ENCODE measurements around the gene TTLL12.

Gene TTLL12

DNA sequence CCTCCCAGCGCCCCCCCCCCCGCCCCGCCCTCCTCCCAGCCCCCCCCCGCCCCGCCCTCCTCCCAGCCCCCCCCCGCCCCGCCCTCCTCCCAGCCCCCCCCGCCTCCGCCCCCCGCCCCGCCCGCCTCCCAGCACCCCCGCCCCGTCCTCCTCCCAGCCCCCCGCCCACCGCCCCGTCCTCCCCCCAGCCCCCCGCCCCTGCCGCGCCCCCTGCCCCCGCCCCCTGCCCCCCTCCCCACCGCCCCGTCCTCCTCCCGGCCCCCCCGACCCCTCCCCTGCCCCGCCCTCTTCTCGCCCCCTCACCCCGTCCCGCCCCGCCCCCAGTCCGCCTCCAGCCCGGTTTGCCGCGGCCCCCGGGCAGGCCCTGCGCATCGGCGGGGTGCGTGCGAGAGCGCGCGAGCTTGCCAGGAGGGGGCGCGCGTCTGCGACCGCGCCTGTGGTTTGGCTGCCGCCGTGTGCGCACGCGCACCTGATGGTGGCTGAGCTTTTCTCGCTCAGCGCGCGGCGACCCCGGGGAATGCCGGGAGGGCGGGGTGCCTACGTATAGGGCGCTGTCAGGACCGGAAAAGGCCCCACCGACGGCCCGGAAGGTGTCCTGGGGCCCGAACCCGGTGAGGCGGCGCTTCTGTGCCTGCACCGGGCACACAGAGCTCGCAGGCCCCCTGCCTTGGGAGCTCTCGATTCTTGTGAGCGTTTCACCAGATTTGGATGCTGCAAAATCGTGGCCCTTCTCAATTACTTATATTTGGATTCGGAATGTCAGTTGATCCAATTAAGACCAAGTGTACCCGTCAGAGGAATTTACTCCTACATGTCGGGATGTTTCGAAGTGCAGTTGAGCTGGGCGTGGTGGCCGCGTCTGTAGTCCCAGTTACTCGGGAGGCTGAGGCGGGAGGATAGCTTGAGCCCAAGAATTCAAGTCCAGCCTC lies 501 bp upstream of the TTLL12 start:
- no peaks in the 10 kb centered on the region for H3K9me3 ChIP-seq

DNA sequence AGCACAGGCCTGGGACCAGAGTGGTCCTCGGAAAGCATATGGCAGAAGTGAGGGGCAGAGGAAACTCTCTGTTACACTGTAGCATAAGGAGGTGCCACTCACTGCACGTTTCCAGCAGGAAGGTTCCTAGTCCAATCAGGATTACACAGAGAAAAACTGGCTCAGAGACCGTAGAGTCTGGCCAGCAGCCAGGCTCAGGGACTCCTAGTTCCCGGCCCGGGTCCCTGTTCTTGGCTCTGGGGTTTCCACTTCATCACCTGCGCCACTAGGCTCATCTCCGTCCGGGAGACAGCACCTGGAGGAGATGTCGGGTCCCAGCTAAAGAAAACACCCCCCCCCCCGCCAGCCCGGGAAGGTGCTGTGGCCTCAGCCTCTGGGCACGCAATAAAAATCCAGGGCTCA lies 1.1 kb downstream of the TTLL12 start:
- DNase-seq, result peak; percentile 61
- TF ChIP-seq, protein P1, sequence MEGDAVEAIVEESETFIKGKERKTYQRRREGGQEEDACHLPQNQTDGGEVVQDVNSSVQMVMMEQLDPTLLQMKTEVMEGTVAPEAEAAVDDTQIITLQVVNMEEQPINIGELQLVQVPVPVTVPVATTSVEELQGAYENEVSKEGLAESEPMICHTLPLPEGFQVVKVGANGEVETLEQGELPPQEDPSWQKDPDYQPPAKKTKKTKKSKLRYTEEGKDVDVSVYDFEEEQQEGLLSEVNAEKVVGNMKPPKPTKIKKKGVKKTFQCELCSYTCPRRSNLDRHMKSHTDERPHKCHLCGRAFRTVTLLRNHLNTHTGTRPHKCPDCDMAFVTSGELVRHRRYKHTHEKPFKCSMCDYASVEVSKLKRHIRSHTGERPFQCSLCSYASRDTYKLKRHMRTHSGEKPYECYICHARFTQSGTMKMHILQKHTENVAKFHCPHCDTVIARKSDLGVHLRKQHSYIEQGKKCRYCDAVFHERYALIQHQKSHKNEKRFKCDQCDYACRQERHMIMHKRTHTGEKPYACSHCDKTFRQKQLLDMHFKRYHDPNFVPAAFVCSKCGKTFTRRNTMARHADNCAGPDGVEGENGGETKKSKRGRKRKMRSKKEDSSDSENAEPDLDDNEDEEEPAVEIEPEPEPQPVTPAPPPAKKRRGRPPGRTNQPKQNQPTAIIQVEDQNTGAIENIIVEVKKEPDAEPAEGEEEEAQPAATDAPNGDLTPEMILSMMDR (IDR thresholded peaks at IDR 0.05; ENCODE audit: low read depth, low read length), result no peak
- Histone ChIP-seq H3K9me3 (no peaks in the 10 kb centered on the region), H3K27me3 (no peaks in the 10 kb centered on the region), H3K36me3 (peaks cover 39% of the 10 kb centered on the region), H3K4me1 (peaks cover 3% of the 10 kb centered on the region; the same call in 1 of the 2 replicates), H3K4me3 (ENCODE audit: low read depth, low read length) (peak overlapping the region; percentile 85)

More for the DNA sequence above, 501 bp upstream of the TTLL12 start:
- Histone ChIP-seq H3K36me3 (peaks cover 24% of the 10 kb centered on the region), H3K27me3 (no peaks in the 10 kb centered on the region), H3K4me1 (peaks cover 3% of the 10 kb centered on the region; the same call in 1 of the 2 replicates), H3K4me3 (ENCODE audit: low read depth, low read length) (peak overlapping the region; percentile 62)
- TF ChIP-seq, protein P1 (IDR thresholded peaks at IDR 0.05; ENCODE audit: low read depth, low read length), result peak; percentile 56
- DNase-seq, result peak; percentile 97

- H3K27me3 ChIP-seq, result no peaks in the 10 kb centered on the region
- TF ChIP-seq, protein P1 (IDR thresholded peaks at IDR 0.05; ENCODE audit: low read depth, low read length), result no peak
- H3K9me3 ChIP-seq, result no peaks in the 10 kb centered on the region
- H3K36me3 ChIP-seq, result peaks cover 61% of the 10 kb centered on the region
- no peak overlapping the region for H3K4me3 ChIP-seq (ENCODE audit: low read depth, low read length)
- no peak for DNase-seq
- peaks cover 3% of the 10 kb centered on the region; the same call in 1 of the 2 replicates for H3K4me1 ChIP-seq
Measured at GRCh38 chr22:43183496-43184277, 3.2 kb downstream of the TTLL12 start.

GRCh38 chr22:43182726-43183125 lies 4.2 kb downstream of the TTLL12 start:
- peaks cover 67% of the 10 kb centered on the region for H3K36me3 ChIP-seq

GRCh38 chr22:43182118-43182517 lies 4.8 kb downstream of the TTLL12 start:
- H3K9me3 ChIP-seq, result no peaks in the 10 kb centered on the region
- peaks cover 71% of the 10 kb centered on the region for H3K36me3 ChIP-seq
- TF ChIP-seq, protein P1 (IDR thresholded peaks at IDR 0.05; ENCODE audit: low read depth, low read length), result no peak
- peaks cover 3% of the 10 kb centered on the region; the same call in 1 of the 2 replicates for H3K4me1 ChIP-seq
- no peaks in the 10 kb centered on the region for H3K27me3 ChIP-seq
- no peak for DNase-seq
- no peak overlapping the region for H3K4me3 ChIP-seq (ENCODE audit: low read depth, low read length)

More at GRCh38 chr22:43182726-43183125, 4.2 kb downstream of the TTLL12 start:
- Histone ChIP-seq H3K4me1 (peaks cover 3% of the 10 kb centered on the region; the same call in 1 of the 2 replicates), H3K4me3 (ENCODE audit: low read depth, low read length) (no peak overlapping the region), H3K27me3 (no peaks in the 10 kb centered on the region), H3K9me3 (no peaks in the 10 kb centered on the region)
- TF ChIP-seq, protein P1 (IDR thresholded peaks at IDR 0.05; ENCODE audit: low read depth, low read length), result no peak
- no peak for DNase-seq

Measured in BE2C (cell line).